Smooth muscle cell (in vitro differentiated cells): ENCODE measurements around the gene PHF21B. TPM values are rescaled to one million over a fixed set of nuclear protein-coding genes. Genes with fewer than 3 reads are reported as not detected.

Experiments used
- DNase-seq: peaks from one replicate; lab custom pipeline; 2025; ENCODE audit not compliant: unreplicated experiment; lab: John Stamatoyannopoulos, UW
- H2AFZ ChIP-seq: fragments of 200-600 bp; sonication (generic); 2 replicates; pipeline ENCODE4 v1.6.0; 2016; ENCODE audit warnings: antibody characterized with exemption, low read depth, mild to moderate bottlenecking
- H3F3A ChIP-seq: fragments of 200-600 bp; sonication (generic); 2 replicates; pipeline ENCODE4 v1.6.0; 2017; ENCODE audit warnings: antibody characterized with exemption, low read depth
- H3K27ac ChIP-seq: fragments of 200-600 bp; sonication (generic); 2 replicates; pipeline ENCODE4 v1.5.1; 2016; ENCODE audit warnings: low read depth, mild to moderate bottlenecking
- H3K27me3 ChIP-seq: fragments of 200-600 bp; sonication (generic); 2 replicates; pipeline ENCODE4 v1.6.1; 2016; ENCODE audit warnings: low read depth, mild to moderate bottlenecking
- H3K36me3 ChIP-seq: fragments of 200-600 bp; sonication (generic); 2 replicates; pipeline ENCODE4 v1.5.1; 2016; ENCODE audit warnings: low read depth
- H3K4me1 ChIP-seq: fragments of 200-600 bp; sonication (generic); 2 replicates; pipeline ENCODE4 v1.5.1; 2016; ENCODE audit warnings: low read depth
- H3K4me2 ChIP-seq: fragments of 200-600 bp; sonication (generic); 2 replicates; pipeline ENCODE4 v1.6.0; 2016; ENCODE audit warnings: mild to moderate bottlenecking
- H3K4me3 ChIP-seq: fragments of 200-600 bp; sonication (generic); 2 replicates; pipeline ENCODE4 v1.5.1; 2016; ENCODE audit warnings: mild to moderate bottlenecking
- H3K79me2 ChIP-seq: fragments of 200-600 bp; sonication (generic); 2 replicates; pipeline ENCODE4 v1.6.0; 2016; ENCODE audit warnings: low read depth, mild to moderate bottlenecking
- H3K9ac ChIP-seq: fragments of 200-600 bp; sonication (generic); 2 replicates; pipeline ENCODE4 v1.6.0; 2016; ENCODE audit warnings: low read depth
- H3K9me3 ChIP-seq: fragments of 200-600 bp; sonication (generic); replicated peaks from 2 replicates; pipeline ENCODE4 v1.5.1; 2016; ENCODE audit warnings: low read depth
- H4K20me1 ChIP-seq: fragments of 200-600 bp; sonication (generic); 2 replicates; pipeline ENCODE4 v1.6.0; 2016; ENCODE audit warnings: low read depth
- WGBS: methylation state at CpG from one replicate; pipeline ENCODE4 v1.1.7; 2016; ENCODE audit warnings: low lambda C conversion rate; 5-methylcytosine and 5-hydroxymethylcytosine counted together
- polyA plus RNA-seq: library from polyadenylated mRNA; unstranded; fragments of >200 nt; fragmentation: Nextera tagmentation; extraction: Ambion mirVana; gene quantifications from 2 replicates; pipeline ENCODE4 v1.2.1, GENCODE V29; 2016
- total RNA-seq: library from RNA; depleted of rRNA; stranded (reverse); fragments of >200 nt; gene quantifications from 2 replicates; pipeline ENCODE4 v1.2.3, GENCODE V29; 2014
- TF ChIP-seq, protein P1 (sequence below): fragments of 200-600 bp; sonication (generic); IDR thresholded peaks from 2 replicates; pipeline ENCODE4 v1.5.1; 2017; ENCODE audit warnings: borderline replicate concordance, mild to moderate bottlenecking, antibody characterized with exemption; ENCODE audit not compliant: insufficient read depth, poor library complexity, severe bottlenecking

The PHF21B gene
- total and polyA plus RNA-seq, 2 experiments from 2014 or later, result 0.13 TPM

DNA sequence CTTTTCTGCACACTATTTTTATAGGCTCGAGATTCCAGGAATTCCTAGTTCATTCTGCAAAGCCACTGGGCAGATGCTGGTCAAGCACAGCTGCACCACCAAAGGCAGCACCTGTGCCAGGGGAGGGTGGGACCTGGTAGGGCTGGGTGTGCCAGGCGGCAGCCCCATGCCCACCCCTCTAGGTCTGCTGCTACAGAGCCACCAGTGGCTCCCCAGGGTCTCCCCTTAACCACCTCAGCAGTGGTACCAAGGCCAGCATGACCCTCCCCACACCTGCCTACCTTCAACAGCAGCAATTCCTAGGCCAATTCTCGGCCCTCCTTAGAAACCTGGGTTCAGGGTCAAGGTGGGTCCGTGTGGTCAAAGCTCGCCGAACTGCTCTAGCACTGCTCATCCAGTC lies 39.5 kb downstream of the PHF21B start:
- H3K9me3 ChIP-seq, result no peaks in the 10 kb centered on the region
- DNase-seq, result no peak
- WGBS, result 94% methylated on average over 6 of the region's 6 CpGs
- no peaks in the 10 kb centered on the region for H3F3A ChIP-seq
- TF ChIP-seq, protein P1, sequence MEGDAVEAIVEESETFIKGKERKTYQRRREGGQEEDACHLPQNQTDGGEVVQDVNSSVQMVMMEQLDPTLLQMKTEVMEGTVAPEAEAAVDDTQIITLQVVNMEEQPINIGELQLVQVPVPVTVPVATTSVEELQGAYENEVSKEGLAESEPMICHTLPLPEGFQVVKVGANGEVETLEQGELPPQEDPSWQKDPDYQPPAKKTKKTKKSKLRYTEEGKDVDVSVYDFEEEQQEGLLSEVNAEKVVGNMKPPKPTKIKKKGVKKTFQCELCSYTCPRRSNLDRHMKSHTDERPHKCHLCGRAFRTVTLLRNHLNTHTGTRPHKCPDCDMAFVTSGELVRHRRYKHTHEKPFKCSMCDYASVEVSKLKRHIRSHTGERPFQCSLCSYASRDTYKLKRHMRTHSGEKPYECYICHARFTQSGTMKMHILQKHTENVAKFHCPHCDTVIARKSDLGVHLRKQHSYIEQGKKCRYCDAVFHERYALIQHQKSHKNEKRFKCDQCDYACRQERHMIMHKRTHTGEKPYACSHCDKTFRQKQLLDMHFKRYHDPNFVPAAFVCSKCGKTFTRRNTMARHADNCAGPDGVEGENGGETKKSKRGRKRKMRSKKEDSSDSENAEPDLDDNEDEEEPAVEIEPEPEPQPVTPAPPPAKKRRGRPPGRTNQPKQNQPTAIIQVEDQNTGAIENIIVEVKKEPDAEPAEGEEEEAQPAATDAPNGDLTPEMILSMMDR, result no peak
- no peaks in the 10 kb centered on the region for H3K36me3 ChIP-seq
- no peaks in the 10 kb centered on the region for H3K27me3 ChIP-seq
- no peak overlapping the region for H2AFZ ChIP-seq
- no peak overlapping the region for H3K4me2 ChIP-seq
- H3K9ac ChIP-seq, result no peak overlapping the region
- H3K4me3 ChIP-seq, result no peak overlapping the region
- H4K20me1 ChIP-seq, result peaks cover 15% of the 10 kb centered on the region
- no peaks in the 10 kb centered on the region for H3K4me1 ChIP-seq
- no peak overlapping the region for H3K27ac ChIP-seq
- H3K79me2 ChIP-seq, result no peaks in the 10 kb centered on the region

DNA sequence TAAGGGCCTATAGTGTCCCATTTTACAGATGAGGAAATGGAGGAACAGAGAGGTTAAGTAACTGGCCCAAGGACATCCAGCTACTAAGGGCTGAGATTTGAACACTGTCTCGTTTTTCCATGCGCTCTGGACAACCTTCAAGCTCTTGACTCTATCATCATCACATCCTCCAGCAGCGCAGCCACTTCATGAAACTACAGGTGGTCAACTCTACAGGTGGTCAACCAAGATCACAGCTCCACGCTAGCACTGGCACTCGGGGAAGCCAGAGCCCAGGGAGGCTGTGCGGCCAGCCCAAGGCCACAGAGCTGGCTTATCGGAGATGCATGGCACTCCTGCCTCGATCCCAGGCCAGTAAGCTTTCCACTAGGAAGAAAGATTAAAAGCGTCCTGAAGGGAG lies 40.0 kb downstream of the PHF21B start:
- no peak for DNase-seq
- Histone ChIP-seq H4K20me1 (peaks cover 11% of the 10 kb centered on the region), H3K4me2 (no peak overlapping the region), H3K4me1 (no peaks in the 10 kb centered on the region), H3K79me2 (no peaks in the 10 kb centered on the region), H3K36me3 (no peaks in the 10 kb centered on the region), H3F3A (no peaks in the 10 kb centered on the region), H3K4me3 (no peak overlapping the region), H3K9me3 (no peaks in the 10 kb centered on the region), H3K27me3 (no peaks in the 10 kb centered on the region), H3K27ac (no peak overlapping the region), H3K9ac (no peak overlapping the region), H2AFZ (no peak overlapping the region)
- TF ChIP-seq, protein P1, result no peak
- WGBS, result 96% methylated on average over 9 of the region's 9 CpGs

DNA sequence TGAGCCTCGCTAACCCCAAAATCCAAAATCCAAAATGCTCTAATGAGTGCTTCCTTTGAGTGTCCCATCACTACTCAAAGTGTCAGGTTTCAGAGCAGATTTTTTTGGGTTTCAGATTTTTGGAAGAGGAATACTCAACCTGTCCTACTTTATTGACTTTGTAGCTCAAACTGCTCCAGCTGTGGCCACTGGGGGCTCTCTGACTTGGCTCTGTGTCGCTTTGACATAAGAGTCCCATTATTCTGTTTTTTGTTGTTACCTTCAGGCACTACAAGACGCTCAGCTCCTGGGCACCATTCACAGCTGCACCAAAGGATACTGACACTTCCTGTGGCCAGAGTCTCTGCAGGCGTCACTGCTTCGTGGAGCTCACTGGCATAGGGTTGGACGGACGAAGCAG lies 41.1 kb downstream of the PHF21B start:
- Histone ChIP-seq H3K4me3 (no peak overlapping the region), H3K36me3 (no peaks in the 10 kb centered on the region), H3K79me2 (no peaks in the 10 kb centered on the region), H3K9ac (no peak overlapping the region), H3K9me3 (no peaks in the 10 kb centered on the region), H2AFZ (no peak overlapping the region), H3K4me2 (no peak overlapping the region), H3F3A (no peaks in the 10 kb centered on the region), H3K4me1 (no peaks in the 10 kb centered on the region), H3K27me3 (no peaks in the 10 kb centered on the region), H3K27ac (no peak overlapping the region), H4K20me1 (peaks cover 5% of the 10 kb centered on the region)
- no peak for DNase-seq
- 88% methylated on average over 7 of the region's 7 CpGs for WGBS
- TF ChIP-seq, protein P1, result no peak

DNA sequence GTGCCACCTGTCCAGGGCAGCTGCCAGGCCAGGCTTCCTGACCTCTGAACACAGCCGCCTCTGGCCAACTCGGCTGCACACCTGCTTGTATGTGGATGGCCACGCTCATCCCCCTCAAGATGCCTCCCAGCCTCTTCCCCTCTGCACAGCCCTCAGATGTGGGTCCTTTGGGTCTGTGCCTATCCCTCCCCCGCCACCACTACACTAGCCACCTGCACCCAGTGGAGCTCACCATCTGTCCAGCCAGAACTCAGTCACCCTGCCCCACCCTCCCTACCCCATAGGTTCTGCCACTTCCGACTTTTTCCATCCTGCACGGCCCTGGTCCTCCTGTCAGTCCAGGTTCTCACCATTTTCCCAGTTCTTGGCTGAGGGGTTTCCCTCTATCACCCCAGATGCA lies 44.6 kb downstream of the PHF21B start:
- H3K4me2 ChIP-seq, result no peak overlapping the region
- H3K9me3 ChIP-seq, result no peaks in the 10 kb centered on the region
- WGBS, result 100% methylated on average over 6 of the region's 6 CpGs
- DNase-seq, result no peak
- no peaks in the 10 kb centered on the region for H3K36me3 ChIP-seq
- H2AFZ ChIP-seq, result no peak overlapping the region
- no peaks in the 10 kb centered on the region for H3F3A ChIP-seq
- H3K9ac ChIP-seq, result no peak overlapping the region
- TF ChIP-seq, protein P1, result no peak
- no peak overlapping the region for H3K4me3 ChIP-seq
- H3K4me1 ChIP-seq, result no peaks in the 10 kb centered on the region
- H3K27ac ChIP-seq, result no peak overlapping the region
- H4K20me1 ChIP-seq, result no peaks in the 10 kb centered on the region
- no peaks in the 10 kb centered on the region for H3K79me2 ChIP-seq
- H3K27me3 ChIP-seq, result no peaks in the 10 kb centered on the region
